ENCODE data around the gene SPINK1.

- TF ChIP-seq POLR2A (IDR thresholded peaks at IDR 0.05; ENCODE audit: low read length), result no peak
- no peak for TF ChIP-seq GATA1 (IDR thresholded peaks at IDR 0.05; ENCODE audit: low read depth, low read length)
These were observed 51.8 kb downstream of the SPINK1 start for GRCh38 chr5:147779694-147780093.

Data from erythroblast (primary cell).